ENCODE data around the gene PLK2.

The PLK2 gene

GRCh38 chr5:58456026-58456425, 3.9 kb downstream of the PLK2 start:
- no peak for TF ChIP-seq FOXP2 (optimal IDR thresholded peaks at IDR 0.05; ENCODE audit: borderline replicate concordance, extremely low read depth, extremely low read length, insufficient read depth)
- TF ChIP-seq POLR2AphosphoS5 (IDR thresholded peaks at IDR 0.05; ENCODE audit: low read depth, low read length) = no peak
- TF ChIP-seq SIN3A (IDR thresholded peaks at IDR 0.05; ENCODE audit: borderline replicate concordance, insufficient read depth, low read length) = no peak
- no peak for TF ChIP-seq TAF1 (IDR thresholded peaks at IDR 0.05; ENCODE audit: borderline replicate concordance, insufficient read depth, low read length)

GRCh38 chr5:58455480-58455879, 4.4 kb downstream of the PLK2 start:
- TF ChIP-seq TAF1 (IDR thresholded peaks at IDR 0.05; ENCODE audit: borderline replicate concordance, insufficient read depth, low read length) = no peak
- no peak for TF ChIP-seq SIN3A (IDR thresholded peaks at IDR 0.05; ENCODE audit: borderline replicate concordance, insufficient read depth, low read length)
- TF ChIP-seq REST (IDR thresholded peaks at IDR 0.05; ENCODE audit: insufficient read depth in 1 of 2, low read depth in 2 of 2, low read length in 2 of 2) = no peak
- TF ChIP-seq FOXP2 (optimal IDR thresholded peaks at IDR 0.05; ENCODE audit: borderline replicate concordance, extremely low read depth, extremely low read length, insufficient read depth) = no peak
- no peak for TF ChIP-seq POLR2AphosphoS5 (IDR thresholded peaks at IDR 0.05; ENCODE audit: low read depth, low read length)

- TF ChIP-seq FOXP2 (optimal IDR thresholded peaks at IDR 0.05; ENCODE audit: borderline replicate concordance, extremely low read depth, extremely low read length, insufficient read depth) (no peak), REST (IDR thresholded peaks at IDR 0.05; ENCODE audit: insufficient read depth in 1 of 2, low read depth in 2 of 2, low read length in 2 of 2) (no peak), POLR2AphosphoS5 (IDR thresholded peaks at IDR 0.05; ENCODE audit: low read depth, low read length) (no peak), TAF1 (IDR thresholded peaks at IDR 0.05; ENCODE audit: borderline replicate concordance, insufficient read depth, low read length) (no peak), SIN3A (IDR thresholded peaks at IDR 0.05; ENCODE audit: borderline replicate concordance, insufficient read depth, low read length) (no peak)
These were observed 4.8 kb downstream of the PLK2 start for GRCh38 chr5:58455066-58455465.

GRCh38 chr5:58454025-58454424, 5.9 kb downstream of the PLK2 start:
- TF ChIP-seq FOXP2 (optimal IDR thresholded peaks at IDR 0.05; ENCODE audit: borderline replicate concordance, extremely low read depth, extremely low read length, insufficient read depth) (no peak), REST (IDR thresholded peaks at IDR 0.05; ENCODE audit: insufficient read depth in 1 of 2, low read depth in 2 of 2, low read length in 2 of 2) (no peak), TAF1 (IDR thresholded peaks at IDR 0.05; ENCODE audit: borderline replicate concordance, insufficient read depth, low read length) (no peak), POLR2AphosphoS5 (IDR thresholded peaks at IDR 0.05; ENCODE audit: low read depth, low read length) (no peak), SIN3A (IDR thresholded peaks at IDR 0.05; ENCODE audit: borderline replicate concordance, insufficient read depth, low read length) (no peak)

- TF ChIP-seq SIN3A (IDR thresholded peaks at IDR 0.05; ENCODE audit: borderline replicate concordance, insufficient read depth, low read length) (no peak), FOXP2 (optimal IDR thresholded peaks at IDR 0.05; ENCODE audit: borderline replicate concordance, extremely low read depth, extremely low read length, insufficient read depth) (no peak), POLR2AphosphoS5 (IDR thresholded peaks at IDR 0.05; ENCODE audit: low read depth, low read length) (no peak), TAF1 (IDR thresholded peaks at IDR 0.05; ENCODE audit: borderline replicate concordance, insufficient read depth, low read length) (no peak), REST (IDR thresholded peaks at IDR 0.05; ENCODE audit: insufficient read depth in 1 of 2, low read depth in 2 of 2, low read length in 2 of 2) (no peak)
These were observed 6.6 kb downstream of the PLK2 start for GRCh38 chr5:58453306-58453705.

All from PFSK-1 (cell line).